Measurements from ENCODE around the gene PPP1R3E.

GRCh38 chr14:23281247-23281646, 21.4 kb downstream of the PPP1R3E start:
- no peak for TF ChIP-seq CTCF (conservative IDR thresholded peaks at IDR 0.05; ENCODE audit: low read depth, low read length)
- no peak for TF ChIP-seq EZH2 (IDR thresholded peaks at IDR 0.05; ENCODE audit: borderline replicate concordance, low read depth, low read length, poor library complexity, severe bottlenecking)
